NCI-H1105 (cell line): Measurements from ENCODE around the gene PCDHAC1.

ENCODE experiments used
- DNase-seq: peaks from one replicate; lab custom pipeline; 2025; lab: John Stamatoyannopoulos, UW

Gene PCDHAC1

DNA sequence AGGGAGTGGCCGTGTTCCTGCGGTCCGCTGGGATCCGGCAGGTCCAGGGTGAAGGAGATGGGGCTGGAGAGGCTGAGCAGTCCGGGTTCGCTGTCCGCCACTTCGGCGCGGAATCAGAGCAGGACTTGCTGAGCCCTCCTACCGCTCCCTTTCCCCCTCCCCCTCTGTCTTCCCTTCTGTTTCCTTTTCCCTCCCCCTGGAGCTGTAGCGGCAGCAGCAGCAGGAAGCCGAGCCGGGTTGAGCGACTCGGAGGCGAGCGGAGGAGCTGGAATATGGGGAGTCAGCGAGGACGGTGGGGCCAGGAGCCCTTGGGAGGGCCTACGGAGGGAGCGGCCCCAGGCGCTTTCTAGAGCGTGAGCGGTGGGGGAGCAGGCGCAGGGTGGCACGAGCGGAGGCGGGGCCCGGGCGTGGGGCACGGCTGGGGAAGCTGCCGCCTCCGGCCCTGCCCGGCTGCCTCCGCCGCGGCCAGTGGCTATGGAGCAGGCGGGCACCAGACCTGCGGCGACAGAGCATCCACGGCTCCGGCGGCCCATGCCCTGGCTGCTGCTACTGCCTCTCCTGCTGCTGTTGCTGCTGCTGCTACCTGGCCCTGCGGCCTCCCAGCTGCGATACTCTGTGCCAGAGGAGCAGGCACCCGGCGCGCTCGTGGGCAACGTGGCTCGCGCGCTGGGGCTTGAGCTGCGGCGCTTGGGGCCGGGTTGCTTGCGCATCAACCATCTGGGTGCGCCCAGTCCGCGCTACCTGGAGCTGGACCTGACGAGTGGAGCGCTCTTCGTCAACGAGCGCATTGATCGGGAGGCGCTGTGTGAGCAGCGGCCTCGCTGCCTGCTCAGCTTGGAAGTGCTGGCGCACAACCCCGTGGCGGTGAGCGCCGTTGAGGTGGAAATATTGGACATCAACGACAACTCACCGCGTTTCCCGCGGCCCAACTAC, 40.5 kb downstream of the PCDHAC1 start, which contains the start of gene PCDHAC2:
TSS of gene PCDHAC2 (plus strand) at position 184 of the 933 bp plus-strand sequence. CDS start at position 475, 291 bp downstream.
- peak; percentile 55 for DNase-seq

DNA sequence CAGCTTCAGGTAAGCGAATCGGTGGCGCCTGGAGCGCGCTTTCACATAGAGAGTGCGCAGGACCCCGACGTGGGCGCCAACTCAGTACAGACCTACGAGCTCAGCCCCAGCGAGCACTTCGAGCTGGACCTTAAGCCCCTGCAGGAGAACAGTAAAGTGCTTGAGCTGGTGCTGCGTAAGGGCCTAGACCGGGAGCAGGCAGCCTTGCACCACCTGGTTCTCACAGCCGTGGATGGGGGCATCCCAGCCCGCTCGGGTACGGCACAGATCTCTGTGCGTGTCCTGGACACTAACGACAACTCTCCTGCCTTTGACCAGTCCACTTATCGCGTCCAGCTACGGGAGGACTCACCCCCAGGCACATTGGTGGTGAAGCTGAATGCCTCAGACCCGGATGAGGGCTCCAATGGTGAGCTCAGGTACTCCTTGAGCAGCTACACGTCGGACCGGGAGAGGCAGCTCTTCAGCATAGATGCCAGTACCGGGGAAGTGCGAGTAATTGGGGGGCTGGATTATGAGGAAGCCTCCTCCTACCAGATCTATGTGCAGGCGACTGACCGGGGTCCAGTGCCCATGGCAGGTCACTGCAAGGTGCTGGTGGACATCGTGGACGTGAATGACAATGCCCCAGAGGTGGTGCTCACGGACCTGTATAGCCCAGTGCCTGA, 41.3 kb downstream of the PCDHAC1 start:
- DNase-seq, result no peak

DNA sequence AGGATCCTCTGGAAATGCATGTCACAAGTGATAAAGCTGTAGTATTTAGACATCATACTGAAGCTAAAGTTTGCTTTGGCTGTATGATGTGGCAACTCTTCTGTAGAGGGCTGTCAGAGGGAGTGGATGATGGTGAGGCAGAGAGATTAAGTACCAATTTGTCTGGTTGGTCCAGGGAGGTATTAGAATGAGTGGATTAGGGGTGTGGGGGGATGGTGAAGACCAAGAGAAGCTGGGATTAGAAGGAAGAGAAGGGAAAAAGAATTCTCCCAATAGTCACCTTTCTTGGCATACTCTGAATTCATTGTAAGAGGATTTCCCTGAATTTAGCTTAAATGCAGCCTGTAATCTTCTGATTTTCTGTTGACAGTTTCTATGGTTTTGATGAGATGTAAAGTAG, 43.8 kb downstream of the PCDHAC1 start:
- DNase-seq, result no peak

DNA sequence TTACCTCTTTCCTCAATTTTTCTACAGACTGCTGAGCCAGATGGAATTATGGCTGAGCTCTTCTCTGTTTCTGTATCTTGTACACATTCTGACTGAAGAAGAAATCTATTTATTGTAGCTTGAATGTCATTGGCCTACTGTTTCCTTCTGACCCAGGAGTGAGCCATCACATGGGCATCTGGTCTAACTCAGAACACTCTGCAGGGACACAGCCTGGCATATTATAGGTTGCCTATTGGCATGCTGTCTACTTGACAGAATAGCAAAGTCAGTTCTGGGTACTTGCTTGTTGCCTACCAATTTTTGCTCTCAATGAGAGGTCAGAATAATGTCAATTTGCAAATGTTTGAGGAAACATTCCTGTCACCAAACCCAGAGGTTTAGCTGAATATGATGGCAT, 47.5 kb downstream of the PCDHAC1 start:
- DNase-seq, result no peak

DNA sequence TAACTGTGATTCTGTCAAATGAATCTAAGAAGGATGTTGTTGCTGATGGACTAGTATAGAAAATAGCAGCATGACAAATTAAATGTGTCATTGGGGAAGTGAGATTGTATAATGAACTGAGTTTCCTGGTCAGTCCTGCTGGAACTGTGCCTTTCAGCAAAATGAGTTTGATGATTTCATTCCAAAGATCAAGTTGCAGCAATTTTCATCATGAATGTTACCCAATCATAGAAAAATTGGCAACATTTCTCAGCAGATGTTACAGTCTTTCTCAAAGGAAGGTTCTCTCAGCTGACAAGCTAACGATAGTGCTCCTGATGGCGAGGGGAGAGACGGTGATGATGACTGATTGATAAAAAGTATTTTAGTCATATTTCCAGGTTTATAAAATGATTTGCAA, 50.9 kb downstream of the PCDHAC1 start:
- DNase-seq, result no peak

DNA sequence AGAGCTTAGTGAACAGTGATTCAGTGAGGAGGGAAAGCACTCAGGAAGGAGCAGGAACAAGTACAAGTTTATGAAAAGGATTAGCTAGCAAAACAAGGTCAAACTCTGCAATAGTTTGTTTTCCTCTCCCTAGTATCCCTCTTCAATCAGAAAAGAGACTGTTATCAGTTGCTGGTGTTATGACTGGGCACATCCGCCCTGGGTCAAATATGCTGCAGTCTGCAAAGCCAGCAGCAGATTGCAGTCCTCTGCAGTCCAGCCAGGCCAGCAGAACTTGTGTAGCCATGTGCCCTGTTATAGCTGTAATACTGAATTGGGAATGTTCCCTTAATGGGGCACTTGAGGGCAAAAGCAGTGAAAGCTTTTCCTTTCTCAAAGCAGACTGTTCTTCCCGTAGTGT, 52.2 kb downstream of the PCDHAC1 start:
- no peak for DNase-seq

DNA sequence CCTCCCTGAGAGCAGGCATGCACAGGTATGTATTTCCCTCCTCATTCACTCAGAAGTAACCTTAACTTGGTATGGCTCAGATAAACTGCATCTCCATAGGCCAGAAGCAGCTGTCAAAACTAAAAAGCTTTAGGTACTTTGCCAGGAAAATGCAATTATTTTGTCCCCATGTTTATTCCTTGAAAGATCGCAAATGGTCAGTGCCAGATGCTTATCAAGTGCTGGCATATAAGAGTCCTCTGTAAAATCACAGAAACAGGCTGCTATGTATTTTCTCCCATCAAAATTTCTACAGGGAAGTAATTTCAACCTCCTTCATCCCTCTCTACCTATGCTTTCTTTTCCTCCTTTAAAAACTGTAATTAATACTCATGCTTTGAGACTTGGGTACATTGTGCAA, 52.9 kb downstream of the PCDHAC1 start:
- no peak for DNase-seq
